HepG2 (cell line): ENCODE measurements around the gene CLCNKA. TPM values are rescaled to one million over a fixed set of nuclear protein-coding genes. Genes with fewer than 3 reads are reported as not detected.

Source experiments
- ATAC-seq: fragments of 200-7000 bp; cut with Tn5 transposase; 3 replicates; pipeline ENCODE4 v1.9.1; 2020; ENCODE audit warnings: mild to moderate bottlenecking, moderate library complexity
- BruUV-seq: library from RNA; stranded (reverse); fragments of 400-500 nt; replicated peaks from 2 replicates; lab custom pipeline; 2021; lab: Mats Ljungman, UMichigan
- CTCF ChIA-PET: fragments of 300-600 bp; formaldehyde crosslinking; extraction: SDS; loops from one replicate; lab custom pipeline; 2021; ENCODE audit warnings: low total read pairs, inconsistent platforms, low intra/inter-chr PET ratio; lab: Yijun Ruan, JAX
- POLR2A ChIA-PET: fragments of 350-600 bp; sonication (Branson Sonifier 250); formaldehyde crosslinking; loops from one replicate; lab custom pipeline; 2020; ENCODE audit warnings: antibody characterized with exemption, inconsistent platforms; lab: Yijun Ruan, JAX
- DNase-seq: peaks from one replicate; pipeline ENCODE4 v3.0.0-alpha.2; 2015; ENCODE audit warnings: low spot score
- FAIRE-seq: peaks from 3 replicates; lab custom pipeline; 2011; peaks lifted over from hg19 to GRCh38; lab: Jason Lieb, UNC
- H2AFZ ChIP-seq: one replicate; pipeline ENCODE4 v1.6.1; 2011; ENCODE audit warnings: low read length, inconsistent platforms
- H3K27ac ChIP-seq: fragments of 300-600 bp; 3 replicates; pipeline ENCODE4 v1.8.0; 2011; ENCODE audit warnings: mixed run types, mild to moderate bottlenecking, mixed read lengths, low read length, inconsistent platforms; ENCODE audit not compliant: insufficient read depth; ENCODE audit errors: extremely low read length
- H3K27me3 ChIP-seq, 2 experiments: fragments of 200-600 bp in 1 of 2; 2 replicates in 1 of 2; 3 replicates in 1 of 2; pipeline versions ENCODE4 v1.6.0 to v1.8.0; 2011; ENCODE audit warnings: low read length in 2 of 2, mild to moderate bottlenecking in 2 of 2, moderate library complexity in 2 of 2, inconsistent platforms in 1 of 2; ENCODE audit not compliant: insufficient read depth in 2 of 2, control insufficient read depth in 1 of 2
- H3K36me3 ChIP-seq, 2 experiments: fragments of 200-600 bp in 1 of 2; replicated peaks in 1 of 2; 2 replicates in 1 of 2; 3 replicates in 1 of 2; pipeline versions ENCODE4 v1.5.1 to v1.8.0; 2011; ENCODE audit warnings: low read length in 2 of 2, inconsistent platforms in 1 of 2; ENCODE audit not compliant: insufficient read depth in 2 of 2, control insufficient read depth in 1 of 2
- H3K4me1 ChIP-seq: 2 replicates; pipeline ENCODE4 v1.5.1; 2012; ENCODE audit warnings: low read length, inconsistent platforms; ENCODE audit not compliant: insufficient read depth
- H3K4me2 ChIP-seq: 2 replicates; pipeline ENCODE4 v1.6.0; 2011; ENCODE audit warnings: low read depth, low read length, inconsistent platforms
- H3K4me3 ChIP-seq, 3 experiments: fragments of 200-600 bp in 1 of 3; sonication (generic), shearing (Covaris generic) in 1 of 3; replicated peaks in 1 of 3; 2 replicates each; pipeline ENCODE4 v1.5.1; 2011 to 2016; ENCODE audit warnings: low read length in 3 of 3, inconsistent platforms in 2 of 3, low read depth in 2 of 3, mild to moderate bottlenecking in 2 of 3, control low read depth in 1 of 3, mixed read lengths in 1 of 3; ENCODE audit not compliant: insufficient read depth in 1 of 3
- H3K79me2 ChIP-seq: one replicate; pipeline ENCODE4 v1.6.1; 2011; ENCODE audit warnings: low read length, inconsistent platforms; ENCODE audit not compliant: insufficient read depth
- H3K9ac ChIP-seq: 2 replicates; pipeline ENCODE4 v1.6.0; 2011; ENCODE audit warnings: mild to moderate bottlenecking, low read depth, low read length, inconsistent platforms; ENCODE audit not compliant: insufficient read depth
- H3K9me3 ChIP-seq: 2 replicates; pipeline ENCODE4 v1.5.1; 2012; ENCODE audit warnings: mild to moderate bottlenecking, low read length
- H4K20me1 ChIP-seq: 2 replicates; pipeline ENCODE4 v1.6.0; 2011; ENCODE audit warnings: inconsistent platforms, mild to moderate bottlenecking, low read length, moderate library complexity; ENCODE audit not compliant: insufficient read depth
- ZFP62 ChIP-seq: sonication (generic); formaldehyde crosslinking; IDR thresholded peaks from 2 replicates; pipeline ENCODE4 v1.4.0; 2020; ENCODE audit warnings: missing genetic modification reagents
- ZNF263 ChIP-seq: sonication (generic); formaldehyde crosslinking; IDR thresholded peaks from 2 replicates; pipeline ENCODE4 v1.4.0; 2020; ENCODE audit warnings: missing genetic modification reagents
- ZNF770 ChIP-seq: sonication (generic); formaldehyde crosslinking; IDR thresholded peaks from 2 replicates; pipeline ENCODE4 v1.5.0; 2020; ENCODE audit warnings: mild to moderate bottlenecking, missing genetic modification reagents
- WGBS: methylation state at CpG from one replicate; pipeline ENCODE4 v1.1.6; 2017; ENCODE audit warnings: low lambda C conversion rate; 5-methylcytosine and 5-hydroxymethylcytosine counted together
- in situ Hi-C: cut with HindIII; loops from 2 replicates; pipeline ENCODE4 v1.10.0; 2017; ENCODE audit warnings: low pct_unique_long_range_greater_than_20kb; ENCODE audit not compliant: extremely low pct_ligation_motif_present
- intact Hi-C: fragments of 100-400 bp; cut with micrococcal nuclease; formaldehyde crosslinking; loops from one replicate; pipeline ENCODE4 v1.10.0; 2022; ENCODE audit not compliant: unreplicated experiment
- polyA plus RNA-seq, 8 experiments: library from polyadenylated mRNA; depleted of rRNA in 3 of 8; stranded (reverse) in 7 of 8; unstranded in 1 of 8; fragments of >200 nt; fragmentation: Illumina TruSeq in 4 of 8; extraction: Trizol in 4 of 8; gene quantifications; 2 replicates each; pipeline versions ENCODE4 v1.2.1 to v1.2.3, GENCODE V29; 2011 to 2016; ENCODE audit warnings: low read depth in 4 of 8, missing spikeins in 1 of 8, mixed read lengths in 1 of 8; ENCODE audit not compliant: insufficient read depth in 1 of 8
- total RNA-seq, 5 experiments: library from RNA; depleted of rRNA; stranded (reverse); fragments of >200 nt; fragmentation: Illumina TruSeq; extraction: Trizol; gene quantifications; 2 replicates each; pipeline ENCODE4 v1.2.3, GENCODE V29; 2016; ENCODE audit warnings: low read depth in 1 of 5

The CLCNKA gene
- total and polyA plus RNA-seq, 2 of the 13 experiments (the other 11 are each of a cell fraction or from before 2014, with no cell fraction given), result 0.03 TPM; not detected in 1

GRCh38 chr1:15991427-15992186 is 30.2 kb upstream of the CLCNKA start:
- no peaks in the 10 kb centered on the region for H3K9me3 ChIP-seq
- intact Hi-C loops (loop anchor here (10.0 kb wide), 1 partner anchor 177 kb away; no protein-coding TSS in a partner anchor), in situ Hi-C loops (no loop called here)
- peaks cover 6 to 29% of the 10 kb centered on the region in 2 experiments; a peak in 3 of 5 replicates for H3K27me3 ChIP-seq
- TF ChIP-seq ZNF263 (CRISPR knock-in tag), result 0 out of 2 replicates have a peak, but pooled peaks have one; percentile 53
- TF ChIP-seq ZFP62, result no peak
- no TSS peak for BruUV-seq
- no peak overlapping the region for H3K4me2 ChIP-seq
- no peak overlapping the region for H2AFZ ChIP-seq
- no peaks in the 10 kb centered on the region for H3K79me2 ChIP-seq
- DNase-seq (no peak), FAIRE-seq (no peak), ATAC-seq (no peak)
- CTCF ChIA-PET, result no interaction called here
- POLR2A ChIA-PET, result no interaction called here
- H3K36me3 ChIP-seq, result no peaks in the 10 kb centered on the region
- WGBS, result 6% methylated on average over 2 of the region's 11 CpGs
- H3K27ac ChIP-seq, result no peak overlapping the region
- no peak overlapping the region for H3K4me3 ChIP-seq
- H3K9ac ChIP-seq, result no peak overlapping the region
- no peaks in the 10 kb centered on the region for H4K20me1 ChIP-seq
- peaks cover 24% of the 10 kb centered on the region for H3K4me1 ChIP-seq

GRCh38 chr1:15992187-15992553 is 29.7 kb upstream of the CLCNKA start:
- no peaks in the 10 kb centered on the region for H4K20me1 ChIP-seq
- no TSS peak for BruUV-seq
- H3K27ac ChIP-seq, result no peak overlapping the region
- peaks cover 6 to 29% of the 10 kb centered on the region in 2 experiments; a peak in 3 of 5 replicates for H3K27me3 ChIP-seq
- no peak for FAIRE-seq
- ChIA-PET CTCF (no interaction called here), POLR2A (no interaction called here)
- no peak overlapping the region for H3K4me2 ChIP-seq
- no peak for TF ChIP-seq ZNF770 (CRISPR knock-in tag)
- no peaks in the 10 kb centered on the region for H3K36me3 ChIP-seq
- H3K9me3 ChIP-seq, result no peaks in the 10 kb centered on the region
- 28% methylated on average over 5 of the region's 7 CpGs for WGBS
- no peak overlapping the region for H2AFZ ChIP-seq
- no peaks in the 10 kb centered on the region for H3K79me2 ChIP-seq
- H3K4me1 ChIP-seq, result peaks cover 30% of the 10 kb centered on the region
- no peak for DNase-seq
- in situ Hi-C loops (no loop called here), intact Hi-C loops (loop anchor here (10.0 kb wide), 1 partner anchor 177 kb away; no protein-coding TSS in a partner anchor)
- ATAC-seq, result no peak
- no peak overlapping the region for H3K4me3 ChIP-seq
- H3K9ac ChIP-seq, result no peak overlapping the region
